ENCODE results near the gene DHRS4.

The DHRS4 gene

DNA sequence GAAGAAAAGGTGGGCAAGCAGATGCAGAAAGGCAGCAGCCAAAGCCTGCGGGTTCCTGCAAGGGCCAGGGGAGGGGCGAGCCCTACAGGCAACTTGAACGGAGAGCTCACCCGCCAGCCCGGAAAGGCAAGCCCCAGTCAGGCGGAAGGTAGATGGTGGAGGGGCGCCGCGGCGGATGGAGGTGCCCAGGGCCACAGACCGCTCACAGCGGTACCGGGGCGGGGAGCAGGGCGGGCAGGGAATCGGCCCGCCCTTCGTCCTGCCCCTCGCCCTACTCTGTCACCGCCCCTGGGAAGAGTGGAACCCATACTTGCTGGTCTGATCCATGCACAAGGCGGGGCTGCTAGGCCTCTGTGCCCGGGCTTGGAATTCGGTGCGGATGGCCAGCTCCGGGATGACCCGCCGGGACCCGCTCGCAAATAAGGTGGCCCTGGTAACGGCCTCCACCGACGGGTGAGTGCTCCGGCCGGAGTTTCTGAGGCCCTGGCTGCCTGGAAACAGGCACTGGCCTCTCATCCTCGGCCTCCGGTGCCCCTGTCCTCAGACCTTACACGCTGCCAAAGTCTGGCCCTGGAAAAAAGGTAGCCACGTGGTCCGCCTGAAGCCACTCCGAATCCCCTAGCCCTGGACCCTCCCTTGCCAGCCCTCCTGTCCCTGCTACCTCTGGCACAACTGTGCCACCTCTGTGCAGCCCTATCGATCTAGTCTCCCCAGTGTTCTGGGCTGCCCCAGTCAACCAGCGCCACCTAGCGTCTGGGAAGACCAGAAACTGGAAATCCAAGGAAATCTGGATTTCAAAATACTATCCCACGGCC lies at the start of gene DHRS4:
Gene DHRS4, plus strand, starts transcription at position 307 of the 815 bp plus-strand sequence. Its CDS starts 19 bp downstream, at position 326.
- peak; percentile 66 to 78 (median 67) for DNase-seq (ENCODE audit: low read depth in 2 of 3, low spot score in 1 of 3)

DNA sequence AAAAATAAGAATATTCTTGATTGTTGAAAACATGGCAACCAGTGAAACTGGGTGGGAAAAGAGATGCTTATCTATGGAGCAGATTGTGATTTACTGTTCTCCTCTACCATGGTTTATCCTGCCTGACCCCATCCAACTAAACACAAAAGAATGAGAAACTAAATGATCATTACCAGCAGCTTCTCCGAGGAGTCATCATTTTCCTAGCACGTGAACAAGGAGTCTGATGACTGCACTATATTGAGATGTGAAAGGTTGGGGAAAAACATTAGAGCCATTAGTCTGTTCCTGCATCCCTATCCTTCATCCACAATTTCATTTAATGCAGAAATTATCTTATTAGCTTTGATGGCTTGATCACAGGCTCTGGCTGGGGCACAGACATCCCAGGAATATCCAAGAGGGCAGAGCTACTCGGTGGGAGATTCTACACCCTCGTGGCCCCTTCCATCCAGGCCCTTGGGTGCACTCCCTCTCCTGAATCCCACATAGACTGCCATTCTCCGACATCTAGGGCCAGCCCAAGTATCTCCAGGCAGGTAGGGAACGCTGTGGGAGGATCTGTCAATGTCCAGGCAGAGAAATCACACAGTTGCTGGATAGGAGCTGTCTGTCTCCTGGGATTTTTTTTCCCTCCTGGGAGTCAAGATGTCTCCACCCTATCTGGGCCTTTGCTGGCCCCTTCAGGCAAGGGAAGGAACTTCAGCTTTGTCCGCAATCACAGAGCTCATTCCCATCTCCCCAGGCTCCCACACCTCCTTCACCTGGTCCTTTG lies 43.3 kb upstream of the DHRS4 start:
- DNase-seq (ENCODE audit: low read depth in 2 of 3, low spot score in 1 of 3), result peak in 2 of 3 donors; percentile 5

DNA sequence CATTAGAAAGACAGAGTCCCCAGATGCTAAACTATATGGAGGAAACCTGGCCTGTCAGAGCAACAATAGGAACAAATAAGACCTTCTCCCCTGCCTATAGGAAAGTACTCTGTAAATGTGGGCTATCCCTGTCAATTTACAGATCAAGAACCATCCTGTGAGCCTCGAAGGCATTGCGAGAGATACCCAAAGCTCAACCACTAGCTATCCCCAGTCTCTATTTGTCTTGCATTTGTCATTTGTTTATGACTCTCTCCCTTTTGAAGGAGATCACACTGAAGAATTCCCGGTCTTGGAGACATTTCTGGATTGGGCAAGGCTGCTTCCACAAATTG lies 42.7 kb upstream of the DHRS4 start:
- DNase-seq (ENCODE audit: low read depth in 2 of 3, low spot score in 1 of 3), result no peak

DNA sequence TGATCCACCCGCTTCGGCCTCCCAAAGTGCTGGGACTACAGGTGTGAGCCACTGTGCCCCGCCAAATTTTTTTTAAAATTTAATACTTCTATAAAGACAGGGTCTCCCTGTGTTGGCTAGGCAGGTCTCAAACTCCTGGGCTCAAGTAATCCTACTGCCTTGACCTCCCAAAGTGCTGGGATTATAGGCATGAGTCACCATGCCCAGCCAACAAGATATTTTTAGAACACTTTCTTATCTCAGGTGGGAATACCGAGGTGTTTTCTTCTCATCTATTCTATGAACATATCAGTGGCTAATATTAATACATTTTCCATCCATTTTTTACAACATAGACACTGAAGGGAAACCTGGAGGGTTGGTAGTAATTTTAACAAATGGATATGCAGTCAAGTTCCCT lies 38.0 kb upstream of the DHRS4 start:
- no peak for DNase-seq (ENCODE audit: low read depth in 2 of 3, low spot score in 1 of 3)

DNA sequence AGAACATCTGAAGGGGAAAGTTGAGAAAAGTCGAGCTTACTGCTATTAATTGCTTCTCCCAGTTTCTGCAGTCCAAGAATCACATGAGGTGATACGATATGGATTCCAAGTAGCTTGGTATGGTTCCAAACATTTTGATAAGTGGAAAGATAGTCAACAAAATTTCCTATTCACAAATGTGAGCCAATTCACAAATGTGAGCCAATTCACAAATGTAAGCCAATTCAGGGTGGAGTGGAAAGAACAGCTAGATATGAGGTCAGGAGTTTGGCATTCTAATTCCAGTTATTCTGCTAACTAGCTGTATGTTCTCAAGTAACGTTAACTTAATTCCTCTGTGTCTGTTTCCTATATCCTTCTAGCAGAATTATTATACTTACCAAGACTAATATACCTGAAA lies 37.6 kb upstream of the DHRS4 start:
- DNase-seq (ENCODE audit: low read depth in 2 of 3, low spot score in 1 of 3), result no peak

DNA sequence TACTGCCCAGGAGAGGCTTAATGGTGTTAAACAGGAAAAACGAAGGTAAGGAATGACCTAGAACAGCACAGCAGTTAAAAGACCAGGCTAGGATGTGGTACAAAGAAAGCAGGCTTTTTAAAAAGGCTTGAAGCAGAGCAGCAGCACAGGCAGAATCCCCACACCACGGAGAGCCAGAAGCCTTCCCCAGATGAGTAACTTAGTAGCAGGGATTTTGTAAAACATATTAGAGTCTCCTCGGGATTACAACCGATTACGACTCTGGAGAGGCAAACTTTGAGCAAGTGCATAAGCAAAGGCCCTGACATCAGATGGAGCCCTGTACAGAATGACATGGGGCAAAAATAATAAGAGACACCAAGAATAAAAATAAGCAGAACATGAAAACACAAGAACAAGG lies 37.1 kb upstream of the DHRS4 start:
- no peak for DNase-seq (ENCODE audit: low read depth in 2 of 3, low spot score in 1 of 3)

DNA sequence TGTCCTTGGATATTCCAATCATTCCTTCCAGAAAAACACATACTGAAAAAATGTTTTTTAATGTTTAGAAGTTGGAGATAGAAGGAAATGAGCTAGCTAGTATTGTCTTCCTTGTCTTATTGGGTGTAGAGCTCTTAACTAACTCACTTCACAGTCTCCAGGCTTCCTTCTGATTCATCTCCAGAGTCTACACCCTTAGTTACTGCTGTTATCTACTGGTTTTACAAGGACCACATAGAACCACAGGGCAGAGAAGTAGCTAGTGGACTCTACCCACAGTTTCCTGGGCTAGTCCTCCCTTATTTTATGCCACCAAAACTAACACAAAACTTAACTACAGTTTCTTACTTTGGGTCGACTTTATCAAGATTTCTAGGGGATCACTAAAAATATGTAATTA lies 31.0 kb upstream of the DHRS4 start:
- DNase-seq (ENCODE audit: low read depth in 2 of 3, low spot score in 1 of 3), result no peak

DNA sequence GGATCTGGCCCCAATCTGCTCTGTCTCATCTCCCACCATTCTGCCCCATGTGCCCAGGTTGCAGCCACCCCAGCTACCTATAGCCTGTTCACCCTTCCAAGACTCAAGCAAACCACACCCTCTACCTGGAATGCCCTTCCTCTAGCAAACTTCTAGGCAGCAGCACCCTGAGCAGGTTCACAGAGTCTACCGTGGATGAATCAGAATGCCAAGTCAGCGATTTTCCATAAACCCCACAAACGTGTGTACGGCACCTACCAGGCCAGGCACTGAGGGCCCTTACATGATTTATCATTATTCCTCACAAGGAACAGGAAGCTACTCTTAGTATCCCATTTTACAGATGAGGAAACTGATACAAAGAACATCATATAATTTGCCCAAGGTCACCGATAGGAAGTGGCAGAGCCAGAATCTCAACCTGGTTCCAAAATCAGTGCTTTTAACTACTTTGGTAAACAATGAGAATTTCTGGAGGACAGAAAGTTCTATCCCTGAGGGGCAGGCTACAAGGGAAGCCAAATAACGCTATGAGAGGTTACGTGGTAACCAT lies 28.0 kb upstream of the DHRS4 start:
- no peak for DNase-seq (ENCODE audit: low read depth in 2 of 3, low spot score in 1 of 3)

DNA sequence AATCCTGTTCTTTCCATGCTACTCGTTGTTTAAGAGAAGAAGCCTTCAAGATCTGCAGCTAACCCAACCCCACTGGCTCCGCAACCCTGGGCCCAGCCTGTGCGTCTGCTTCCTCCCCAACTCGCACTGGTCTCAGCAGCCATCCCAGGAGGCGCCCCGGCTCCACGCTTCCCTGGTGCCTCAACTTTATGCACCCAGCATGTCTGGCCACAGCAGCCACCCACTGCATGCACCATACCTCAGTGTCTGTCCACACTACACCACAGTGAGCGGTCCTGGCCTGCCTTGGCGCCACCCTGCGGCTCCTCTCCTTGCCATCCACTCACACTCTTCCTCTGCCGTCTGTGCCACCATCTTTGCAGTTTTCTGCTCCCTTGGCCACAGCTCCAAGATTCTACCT lies 27.0 kb upstream of the DHRS4 start:
- DNase-seq (ENCODE audit: low read depth in 2 of 3, low spot score in 1 of 3), result no peak

DNA sequence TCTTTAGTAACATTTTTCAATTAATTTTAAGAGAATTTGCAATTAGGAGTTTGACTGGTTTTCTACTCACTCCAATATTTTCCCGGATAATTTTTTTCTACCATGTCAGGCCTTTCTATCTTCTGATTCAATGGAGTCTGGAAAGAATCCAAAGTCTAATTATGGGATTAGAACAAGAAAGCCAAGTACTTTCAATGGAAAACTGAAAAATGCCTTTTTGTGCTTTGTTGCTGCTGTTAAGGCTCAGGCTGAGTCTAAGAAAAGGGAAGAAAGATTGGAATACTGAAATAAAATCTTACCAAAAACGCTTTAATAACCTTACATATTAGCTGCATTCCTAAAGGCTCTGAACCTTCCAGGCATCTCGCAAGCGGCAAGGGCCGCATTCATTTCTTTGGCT lies 24.4 kb upstream of the DHRS4 start:
- DNase-seq (ENCODE audit: low read depth in 2 of 3, low spot score in 1 of 3), result no peak

DNA sequence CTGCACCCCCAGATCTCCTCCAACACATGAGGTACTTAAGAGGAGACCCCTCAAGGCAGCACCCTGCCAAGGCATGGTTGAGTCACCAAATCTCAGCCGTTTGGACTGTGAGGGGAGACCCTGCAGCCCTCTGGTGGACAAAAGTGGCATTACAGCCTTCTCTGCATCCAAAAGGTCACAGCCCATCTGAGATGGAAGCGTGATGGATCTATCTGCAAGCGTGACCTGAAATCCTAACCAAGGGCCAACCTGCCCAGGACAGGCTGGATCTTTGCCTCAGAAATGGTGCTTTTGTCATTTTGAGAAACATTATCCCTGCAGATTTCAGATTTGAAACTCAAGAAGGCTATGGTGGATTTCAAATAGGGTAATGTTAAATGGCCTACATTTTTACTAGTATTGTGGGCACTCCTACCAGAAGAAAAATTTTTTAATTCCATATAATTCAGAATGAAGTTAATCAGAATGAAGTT lies 23.7 kb upstream of the DHRS4 start:
- DNase-seq (ENCODE audit: low read depth in 2 of 3, low spot score in 1 of 3), result peak; percentile 68 to 93 (median 73)

DNA sequence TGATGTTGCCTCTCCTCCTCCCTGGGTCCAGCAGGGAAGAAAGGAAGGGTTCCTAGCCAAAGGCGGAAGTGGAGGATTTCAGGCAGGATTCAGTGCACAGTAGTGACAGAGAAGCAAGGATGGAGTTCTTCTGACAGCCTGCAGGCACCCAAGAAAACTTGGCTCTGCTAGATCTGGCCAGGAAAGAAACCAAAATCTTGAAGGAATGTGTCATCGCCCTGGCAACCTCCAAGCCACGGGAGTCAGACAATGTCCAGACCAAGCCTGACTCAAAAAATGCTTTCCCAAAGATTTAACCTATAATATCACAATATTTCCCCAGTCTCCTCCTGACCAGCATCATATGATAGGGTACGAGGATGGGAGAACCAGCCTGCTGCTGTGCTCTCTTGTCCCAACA lies 22.8 kb upstream of the DHRS4 start:
- DNase-seq (ENCODE audit: low read depth in 2 of 3, low spot score in 1 of 3), result no peak

DNA sequence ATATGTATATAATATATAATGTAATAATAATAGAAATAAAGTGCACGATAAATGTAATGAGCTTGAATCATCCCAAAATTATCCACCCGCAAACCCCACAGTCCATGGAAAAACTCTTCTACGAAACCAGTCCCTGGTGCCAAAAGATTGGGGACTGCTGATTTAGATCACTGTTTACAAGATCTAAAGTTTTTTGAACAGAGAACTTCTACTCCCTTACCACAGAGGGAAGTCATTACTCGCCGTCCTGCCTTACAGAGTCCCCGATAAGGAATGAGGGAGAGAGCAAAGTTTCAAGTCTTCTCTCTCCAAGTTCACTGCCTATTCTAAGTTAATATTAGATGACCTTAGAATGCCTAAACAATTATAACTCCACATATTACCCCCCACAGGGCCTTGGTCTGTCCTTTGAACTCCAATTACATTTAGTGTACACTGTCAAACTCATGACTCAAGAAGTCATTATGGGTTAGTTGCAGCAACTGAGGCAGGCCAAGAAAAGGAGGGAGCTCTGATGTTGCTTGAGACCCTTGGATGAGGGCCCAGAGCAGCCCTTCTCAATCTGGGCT lies 21.8 kb upstream of the DHRS4 start:
- no peak for DNase-seq (ENCODE audit: low read depth in 2 of 3, low spot score in 1 of 3)

DNA sequence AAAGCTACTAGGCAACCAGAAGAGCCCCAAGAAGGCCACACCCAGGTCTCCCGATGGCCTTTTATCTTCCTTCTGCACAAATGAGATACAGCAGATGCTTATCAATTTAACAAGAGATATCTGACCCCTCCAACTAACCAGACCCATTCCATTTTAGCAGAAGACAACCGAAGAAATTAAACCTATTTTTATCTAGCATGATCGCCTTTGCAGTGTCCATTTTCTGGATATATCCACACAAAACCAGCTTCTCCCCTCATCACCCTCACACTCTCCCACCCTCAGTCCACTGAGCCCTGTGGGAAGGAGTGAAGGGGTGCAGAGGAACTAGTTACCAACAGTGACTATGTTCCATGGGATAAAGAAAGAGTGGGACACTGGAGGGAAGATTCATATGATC lies 20.9 kb upstream of the DHRS4 start:
- no peak for DNase-seq (ENCODE audit: low read depth in 2 of 3, low spot score in 1 of 3)

DNA sequence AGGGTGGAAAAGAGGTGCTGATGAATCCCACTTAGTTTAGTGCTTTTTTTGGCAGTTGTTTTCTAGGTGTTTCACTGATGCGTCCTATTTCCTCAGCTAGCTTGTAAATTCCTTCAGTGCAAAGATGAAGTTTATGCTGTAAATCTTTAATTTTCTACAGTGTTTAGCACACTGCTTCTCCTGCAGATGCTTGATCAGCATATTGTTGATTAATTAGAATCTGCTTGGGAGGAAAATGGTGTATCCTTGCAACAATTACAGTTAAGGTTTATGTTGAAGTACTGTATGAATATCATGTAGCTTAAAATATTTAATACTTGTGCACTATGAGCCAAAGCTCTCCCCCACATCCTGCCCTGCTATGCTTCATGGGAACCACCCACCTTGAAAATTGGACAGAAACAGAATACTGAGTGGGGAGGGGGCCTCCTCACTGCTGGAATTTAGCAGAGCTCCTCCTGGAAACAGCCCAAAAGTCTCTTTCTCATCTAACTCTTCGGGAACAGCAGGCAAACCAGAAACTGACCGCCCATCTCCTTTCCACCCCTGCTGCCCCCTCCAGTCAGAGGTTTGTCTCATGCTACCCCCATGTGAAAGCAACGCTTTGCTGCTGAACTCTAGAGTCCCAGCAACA lies 20.3 kb upstream of the DHRS4 start:
- no peak for DNase-seq (ENCODE audit: low read depth in 2 of 3, low spot score in 1 of 3)

DNA sequence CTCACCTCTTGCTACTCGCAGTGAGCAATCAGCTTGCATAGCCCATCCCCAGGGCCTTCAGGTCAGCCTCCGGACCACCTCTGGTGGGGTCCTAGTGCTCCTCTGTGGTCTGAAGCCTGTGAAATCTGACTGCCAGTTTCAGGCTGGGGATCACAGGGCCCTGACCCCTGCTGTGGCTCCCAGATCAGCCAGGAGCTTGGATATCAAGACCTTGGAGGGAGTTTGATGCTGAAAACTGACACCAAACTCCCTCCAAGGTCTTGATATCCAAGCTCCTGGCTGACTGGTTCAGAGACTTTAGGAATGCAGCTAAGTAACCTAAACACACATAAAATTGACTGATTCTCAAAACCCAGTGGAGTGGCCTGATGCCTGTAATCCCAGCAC lies 19.8 kb upstream of the DHRS4 start:
- DNase-seq (ENCODE audit: low read depth in 2 of 3, low spot score in 1 of 3), result no peak

DNA sequence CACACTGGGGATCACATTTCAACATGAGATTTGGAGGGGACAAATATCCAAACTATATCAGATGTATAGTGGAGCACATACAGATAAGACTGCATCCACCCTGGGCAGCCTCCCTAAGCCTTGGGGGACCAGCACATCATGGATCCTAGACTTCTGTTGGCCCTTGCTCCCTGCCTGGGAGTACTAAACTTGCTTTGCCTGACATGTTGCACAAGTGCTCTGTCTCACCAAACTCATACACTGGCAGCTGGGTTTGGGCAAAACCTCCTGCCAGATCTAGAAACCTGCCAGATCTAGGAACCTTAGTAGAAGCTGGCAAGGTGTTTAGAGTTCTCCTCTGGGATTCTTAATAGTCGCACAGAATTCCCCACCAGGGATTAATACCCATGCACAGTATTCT lies 18.4 kb upstream of the DHRS4 start:
- no peak for DNase-seq (ENCODE audit: low read depth in 2 of 3, low spot score in 1 of 3)

DNA sequence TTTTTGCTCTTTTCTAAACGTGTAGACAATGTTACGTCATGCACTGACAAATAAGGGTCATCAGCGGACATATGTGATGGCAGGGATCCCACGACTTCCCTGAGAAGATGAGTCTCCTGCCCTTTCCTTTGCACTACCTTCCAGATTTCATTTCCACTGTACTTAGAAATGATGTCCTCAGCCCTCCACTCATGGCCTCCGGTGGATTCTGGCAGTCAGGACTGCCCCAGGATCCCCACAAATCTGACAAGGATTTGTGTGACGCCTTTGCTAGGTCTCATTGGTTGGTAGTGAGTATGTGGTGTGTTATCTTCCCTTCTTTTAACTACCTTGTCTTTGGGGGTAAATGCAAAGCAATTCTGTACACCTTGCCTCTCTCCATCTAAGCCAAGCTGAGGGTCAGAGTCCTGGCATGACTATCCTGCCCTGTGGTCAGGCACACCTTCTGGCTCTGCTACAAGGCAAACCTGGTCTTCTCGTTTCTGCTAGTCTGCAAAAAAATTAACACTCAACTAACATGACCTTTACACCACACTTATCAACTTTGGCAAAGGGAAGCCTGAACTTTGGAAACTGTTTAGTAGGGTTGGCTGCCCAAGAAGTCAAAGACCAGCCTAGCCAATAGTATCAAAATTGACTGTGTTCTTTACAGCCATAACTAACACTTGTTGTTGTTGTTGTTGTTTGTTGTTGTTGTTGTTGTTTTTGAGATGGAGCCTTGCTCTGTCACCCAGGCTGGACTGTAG lies 17.3 kb upstream of the DHRS4 start:
- DNase-seq (ENCODE audit: low read depth in 2 of 3, low spot score in 1 of 3), result no peak

DNA sequence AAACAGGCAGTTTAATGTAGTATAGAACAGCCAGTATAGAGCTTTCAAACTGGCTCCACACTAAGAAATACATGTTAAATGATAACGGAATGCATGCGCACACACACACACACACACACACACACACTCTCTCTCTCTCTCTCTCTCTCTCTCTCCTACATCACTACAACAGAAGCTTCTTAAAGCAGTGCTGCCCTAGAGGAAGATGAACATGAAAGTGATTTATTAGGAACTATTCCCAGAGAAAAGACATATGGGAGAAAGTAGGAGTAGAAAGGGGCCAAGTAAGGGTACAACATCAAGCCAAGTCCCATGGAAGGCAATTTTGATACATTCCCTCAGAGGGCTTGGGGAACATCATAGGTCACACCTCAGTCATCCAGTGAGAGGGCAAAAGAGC lies 16.4 kb upstream of the DHRS4 start:
- no peak for DNase-seq (ENCODE audit: low read depth in 2 of 3, low spot score in 1 of 3)

DNA sequence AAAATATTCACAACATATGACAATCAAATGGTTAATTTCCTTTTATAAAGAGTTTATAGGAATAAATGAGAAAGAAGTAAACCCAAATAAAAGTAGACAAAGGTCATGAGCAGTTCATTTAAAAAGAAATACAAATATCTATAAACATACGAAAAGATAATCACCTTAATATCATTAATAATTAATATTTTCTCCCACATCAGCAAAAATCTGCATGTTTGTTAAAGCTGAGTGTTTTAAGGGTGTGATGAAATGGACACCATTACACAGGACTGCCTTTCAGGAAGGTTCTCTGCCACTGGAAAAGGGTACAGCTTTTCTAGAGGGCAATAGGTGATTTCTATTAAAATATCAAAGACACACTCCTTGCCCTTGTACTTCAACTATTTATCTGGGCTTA lies 14.7 kb upstream of the DHRS4 start:
- no peak for DNase-seq (ENCODE audit: low read depth in 2 of 3, low spot score in 1 of 3)
